ENCODE data around the gene PDIA5. TPM values are rescaled to one million over a fixed set of nuclear protein-coding genes. Genes with fewer than 3 reads are reported as not detected.

Gene PDIA5
- total and polyA plus RNA-seq, 4 donors, result 15.5 to 38.6 (median 30.7) TPM

DNA sequence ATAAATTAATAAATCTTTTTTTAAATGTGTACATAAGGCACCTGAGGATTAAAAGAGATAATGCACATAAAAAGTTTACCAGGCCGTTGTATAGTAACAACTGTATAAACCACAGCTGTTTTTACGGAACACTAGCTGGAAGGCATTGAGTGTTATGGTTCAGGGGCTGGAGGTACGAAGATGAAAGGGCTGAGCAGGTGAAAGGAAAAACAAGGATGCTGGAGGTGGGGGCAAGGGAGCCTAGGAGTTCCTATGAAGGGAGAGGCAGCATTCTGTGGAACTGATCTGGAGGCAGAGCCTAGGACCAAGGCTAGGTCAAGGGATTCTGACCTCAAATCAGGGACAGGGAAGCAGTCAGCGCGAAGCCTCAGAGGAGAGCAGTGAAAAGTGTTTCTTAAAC is 47.2 kb upstream of the PDIA5 start:
- Histone ChIP-seq H3K9me3 (ENCODE audit: control insufficient read depth in 4 of 4, insufficient read depth in 3 of 4, low read length in 3 of 4) (no peaks in the 10 kb centered on the region), H3K27ac (ENCODE audit: low read depth in 1 of 2, low read length in 1 of 2) (no peak overlapping the region), H3K4me3 (no peak overlapping the region), H3K36me3 (ENCODE audit: control insufficient read depth in 4 of 4, insufficient read depth in 4 of 4, low read length in 4 of 4) (no peaks in the 10 kb centered on the region), H3K27me3 (ENCODE audit: control insufficient read depth in 3 of 3, insufficient read depth in 3 of 3, low read length in 2 of 3) (peaks cover 0 to 24% (median 13%) of the 10 kb centered on the region in 3 donors), H3K4me1 (ENCODE audit: control insufficient read depth in 5 of 5, insufficient read depth in 5 of 5, low read length in 5 of 5) (peaks cover 0 to 2% (median 0%) of the 10 kb centered on the region in 5 donors), H3K9ac (ENCODE audit: insufficient read depth in 1 of 2, low read length in 2 of 2) (no peak overlapping the region)
- DNase-seq, result no peak
- TF ChIP-seq CTCF (IDR thresholded peaks at IDR 0.05; ENCODE audit: control extremely low read depth, extremely low read depth), result no peak
- ATAC-seq (ENCODE audit: insufficient read depth, low FRiP score), result no peak
- 97 to 98% methylated on average over 5 of the region's 5 CpGs for WGBS, 2 donors

- H3K36me3 ChIP-seq (ENCODE audit: control insufficient read depth in 4 of 4, insufficient read depth in 4 of 4, low read length in 4 of 4), result no peaks in the 10 kb centered on the region
- H3K4me3 ChIP-seq, result no peak overlapping the region
- DNase-seq, result no peak
- H3K27ac ChIP-seq (ENCODE audit: low read depth in 1 of 2, low read length in 1 of 2), result no peak overlapping the region
- TF ChIP-seq CTCF (IDR thresholded peaks at IDR 0.05; ENCODE audit: control extremely low read depth, extremely low read depth), result no peak
- H3K4me1 ChIP-seq (ENCODE audit: control insufficient read depth in 5 of 5, insufficient read depth in 5 of 5, low read length in 5 of 5), result peaks cover 0 to 2% (median 0%) of the 10 kb centered on the region in 5 donors
- peaks cover 0 to 32% (median 24%) of the 10 kb centered on the region in 3 donors for H3K27me3 ChIP-seq (ENCODE audit: control insufficient read depth in 3 of 3, insufficient read depth in 3 of 3, low read length in 2 of 3)
- no peaks in the 10 kb centered on the region for H3K9me3 ChIP-seq (ENCODE audit: control insufficient read depth in 4 of 4, insufficient read depth in 3 of 4, low read length in 3 of 4)
- no peak for ATAC-seq (ENCODE audit: insufficient read depth, low FRiP score)
- no peak overlapping the region for H3K9ac ChIP-seq (ENCODE audit: insufficient read depth in 1 of 2, low read length in 2 of 2)
- WGBS, 2 donors, result 64 to 81% methylated on average over 3 of the region's 3 CpGs
These were observed 46.1 kb upstream of the PDIA5 start for GRCh38 chr3:123020709-123021108.

GRCh38 chr3:123021388-123021787 is 45.4 kb upstream of the PDIA5 start:
- TF ChIP-seq CTCF (IDR thresholded peaks at IDR 0.05; ENCODE audit: control extremely low read depth, extremely low read depth), result no peak
- Histone ChIP-seq H3K9ac (ENCODE audit: insufficient read depth in 1 of 2, low read length in 2 of 2) (no peak overlapping the region), H3K4me3 (no peak overlapping the region), H3K9me3 (ENCODE audit: control insufficient read depth in 4 of 4, insufficient read depth in 3 of 4, low read length in 3 of 4) (no peaks in the 10 kb centered on the region), H3K27ac (ENCODE audit: low read depth in 1 of 2, low read length in 1 of 2) (no peak overlapping the region), H3K27me3 (ENCODE audit: control insufficient read depth in 3 of 3, insufficient read depth in 3 of 3, low read length in 2 of 3) (peaks cover 0 to 36% (median 29%) of the 10 kb centered on the region in 3 donors), H3K36me3 (ENCODE audit: control insufficient read depth in 4 of 4, insufficient read depth in 4 of 4, low read length in 4 of 4) (no peaks in the 10 kb centered on the region), H3K4me1 (ENCODE audit: control insufficient read depth in 5 of 5, insufficient read depth in 5 of 5, low read length in 5 of 5) (peaks cover 0 to 4% (median 0%) of the 10 kb centered on the region in 5 donors)
- ATAC-seq (ENCODE audit: insufficient read depth, low FRiP score), result no peak
- DNase-seq, result no peak
- WGBS, 2 donors, result 90 to 96% methylated on average over 7 of the region's 7 CpGs

DNA sequence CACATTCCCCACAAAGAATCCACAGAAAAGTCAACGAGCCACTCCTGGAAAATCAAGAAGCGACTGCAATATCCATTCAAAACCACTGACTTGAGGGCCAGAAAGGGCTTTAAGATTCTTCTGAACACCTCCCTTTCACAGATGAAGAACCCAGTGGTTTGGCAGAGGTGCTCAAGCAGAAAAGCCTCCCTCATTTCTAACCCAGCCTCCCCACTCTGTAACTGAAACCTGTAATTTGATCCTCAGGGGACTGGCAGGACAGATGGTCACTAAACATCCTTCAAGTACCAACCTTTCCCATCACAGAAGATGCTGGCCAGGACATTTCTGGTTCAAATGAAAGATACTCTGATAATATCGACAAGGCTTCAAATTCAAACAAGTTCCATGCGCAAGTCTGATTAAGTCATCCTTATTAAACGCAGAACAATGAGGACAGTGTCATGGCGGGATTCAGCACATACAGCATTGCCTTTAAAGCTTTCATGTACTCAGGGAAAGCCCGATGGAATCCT is 44.8 kb upstream of the PDIA5 start:
- ATAC-seq (ENCODE audit: insufficient read depth, low FRiP score), result no peak
- H3K27ac ChIP-seq (ENCODE audit: low read depth in 1 of 2, low read length in 1 of 2), result no peak overlapping the region
- no peak overlapping the region for H3K4me3 ChIP-seq
- no peak for TF ChIP-seq CTCF (IDR thresholded peaks at IDR 0.05; ENCODE audit: control extremely low read depth, extremely low read depth)
- H3K4me1 ChIP-seq (ENCODE audit: control insufficient read depth in 5 of 5, insufficient read depth in 5 of 5, low read length in 5 of 5), result peaks cover 0 to 11% (median 0%) of the 10 kb centered on the region in 5 donors
- peaks cover 0 to 41% (median 34%) of the 10 kb centered on the region in 3 donors for H3K27me3 ChIP-seq (ENCODE audit: control insufficient read depth in 3 of 3, insufficient read depth in 3 of 3, low read length in 2 of 3)
- H3K36me3 ChIP-seq (ENCODE audit: control insufficient read depth in 4 of 4, insufficient read depth in 4 of 4, low read length in 4 of 4), result no peaks in the 10 kb centered on the region
- DNase-seq, result no peak
- 89 to 90% methylated on average over 7 of the region's 7 CpGs for WGBS, 2 donors
- no peak overlapping the region for H3K9ac ChIP-seq (ENCODE audit: insufficient read depth in 1 of 2, low read length in 2 of 2)
- H3K9me3 ChIP-seq (ENCODE audit: control insufficient read depth in 4 of 4, insufficient read depth in 3 of 4, low read length in 3 of 4), result peaks cover 0 to 1% (median 0%) of the 10 kb centered on the region in 4 donors

Data from lung (tissue), 12 donors.